ENCODE data around the gene ANAPC13. TPM values are rescaled to one million over a fixed set of nuclear protein-coding genes. Genes with fewer than 3 reads are reported as not detected.

Gene ANAPC13
- polyA plus RNA-seq, 1 of the 3 experiments (the other 2 are of a cell fraction), result 63.5 TPM

- TF ChIP-seq TCF12 (IDR thresholded peaks at IDR 0.05) (no peak), SMC3 (IDR thresholded peaks at IDR 0.05; ENCODE audit: low read depth, low read length) (no peak), RXRA (IDR thresholded peaks at IDR 0.05; ENCODE audit: borderline replicate concordance, low read depth) (no peak), USF2 (IDR thresholded peaks at IDR 0.05; ENCODE audit: borderline replicate concordance, low read depth, low read length) (no peak), POLR2AphosphoS5 (IDR thresholded peaks at IDR 0.05; ENCODE audit: low read depth, low read length) (no peak), FOXM1 (IDR thresholded peaks at IDR 0.05; ENCODE audit: low read depth) (no peak), FOSL2 (IDR thresholded peaks at IDR 0.05; ENCODE audit: borderline replicate concordance, low read depth) (no peak), RCOR1 (IDR thresholded peaks at IDR 0.05; ENCODE audit: low read length) (no peak), RAD21 (IDR thresholded peaks at IDR 0.05; ENCODE audit: low read length) (no peak), REST (IDR thresholded peaks at IDR 0.05; ENCODE audit: low read depth, low read length) (no peak), JUND (IDR thresholded peaks at IDR 0.05) (no peak), USF1 (IDR thresholded peaks at IDR 0.05; ENCODE audit: borderline replicate concordance, low read depth) (no peak), GABPA (IDR thresholded peaks at IDR 0.05; ENCODE audit: low read depth) (no peak)
- TF ChIP-seq, protein P1, sequence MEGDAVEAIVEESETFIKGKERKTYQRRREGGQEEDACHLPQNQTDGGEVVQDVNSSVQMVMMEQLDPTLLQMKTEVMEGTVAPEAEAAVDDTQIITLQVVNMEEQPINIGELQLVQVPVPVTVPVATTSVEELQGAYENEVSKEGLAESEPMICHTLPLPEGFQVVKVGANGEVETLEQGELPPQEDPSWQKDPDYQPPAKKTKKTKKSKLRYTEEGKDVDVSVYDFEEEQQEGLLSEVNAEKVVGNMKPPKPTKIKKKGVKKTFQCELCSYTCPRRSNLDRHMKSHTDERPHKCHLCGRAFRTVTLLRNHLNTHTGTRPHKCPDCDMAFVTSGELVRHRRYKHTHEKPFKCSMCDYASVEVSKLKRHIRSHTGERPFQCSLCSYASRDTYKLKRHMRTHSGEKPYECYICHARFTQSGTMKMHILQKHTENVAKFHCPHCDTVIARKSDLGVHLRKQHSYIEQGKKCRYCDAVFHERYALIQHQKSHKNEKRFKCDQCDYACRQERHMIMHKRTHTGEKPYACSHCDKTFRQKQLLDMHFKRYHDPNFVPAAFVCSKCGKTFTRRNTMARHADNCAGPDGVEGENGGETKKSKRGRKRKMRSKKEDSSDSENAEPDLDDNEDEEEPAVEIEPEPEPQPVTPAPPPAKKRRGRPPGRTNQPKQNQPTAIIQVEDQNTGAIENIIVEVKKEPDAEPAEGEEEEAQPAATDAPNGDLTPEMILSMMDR (IDR thresholded peaks at IDR 0.05), result no peak
- Histone ChIP-seq H3K27ac (ENCODE audit: low read depth in 2 of 2, low read length in 1 of 2) (no peak overlapping the region), H3K9me2 (no peaks in the 10 kb centered on the region), H3K27me3 (ENCODE audit: insufficient read depth) (no peaks in the 10 kb centered on the region), H3K9me3 (no peaks in the 10 kb centered on the region), H2AFZ (ENCODE audit: low read depth) (no peak overlapping the region), H4K20me1 (ENCODE audit: insufficient read depth) (no peaks in the 10 kb centered on the region), H3K4me3 (ENCODE audit: low read depth in 2 of 2, low read length in 1 of 2) (no peak overlapping the region), H3K36me3 (replicated peaks in 1 of 2; ENCODE audit: control insufficient read depth in 1 of 2, insufficient read depth in 2 of 2, low read length in 1 of 2) (no peaks in the 10 kb centered on the region), H3K4me1 (ENCODE audit: control insufficient read depth in 1 of 2, insufficient read depth in 2 of 2, low read depth in 1 of 2, low read length in 1 of 2) (no peaks in the 10 kb centered on the region), H3K4me2 (no peak overlapping the region), H3K9ac (no peak overlapping the region), H3F3A (replicated peaks; ENCODE audit: insufficient read depth) (no peaks in the 10 kb centered on the region), H3K79me2 (ENCODE audit: insufficient read depth) (no peaks in the 10 kb centered on the region)
- DNase-seq, result no peak
- POLR2A ChIA-PET, result no interaction called here
- 94% methylated on average over 3 of the region's 3 CpGs for WGBS (ENCODE audit: low lambda C conversion rate)
- CTCF ChIA-PET, result interaction anchor here (1.3 to 2.0 kb wide), 4 partner anchors 24 to 154 kb away, joined by 3 to 7 read pairs (median 4); no protein-coding TSS in a partner anchor
These were observed 35.8 kb downstream of the ANAPC13 start for GRCh38 chr3:134449951-134450350.
